RKO (cell line): Measurements from ENCODE around the gene SOX9.
"Not testable (repeated sequence)": the region's sequence is repeated elsewhere in the genome, so short reads cannot be mapped to it uniquely, and the experiment has no call there.

Experiments used
- DNase-seq: peaks from one replicate; pipeline ENCODE4 v3.0.0-alpha.2; 2016; ENCODE audit warnings: low spot score

The SOX9 gene

GRCh38 chr17:72126575-72127486 is 6.0 kb downstream of the SOX9 start:
- peak; percentile 44 for DNase-seq

DNA sequence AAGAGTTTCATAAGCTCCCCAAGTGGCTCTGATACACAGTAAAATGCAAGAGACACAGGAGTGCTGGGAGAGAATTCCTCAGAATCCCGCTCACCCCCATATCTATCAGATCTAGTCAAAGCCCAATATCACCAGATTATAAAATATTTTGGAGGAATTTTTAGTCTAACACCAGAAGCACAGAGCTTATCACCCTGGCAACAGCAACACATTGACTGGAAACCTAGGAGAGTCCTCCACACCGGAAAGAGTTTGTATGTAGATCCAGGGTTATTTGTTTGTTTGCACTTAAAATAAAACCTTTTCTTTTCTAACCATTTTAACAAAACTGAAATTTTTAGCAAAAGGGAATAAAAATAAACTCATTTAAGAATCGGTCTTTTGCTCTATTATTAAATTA is 7.2 kb downstream of the SOX9 start:
- DNase-seq = no peak

DNA sequence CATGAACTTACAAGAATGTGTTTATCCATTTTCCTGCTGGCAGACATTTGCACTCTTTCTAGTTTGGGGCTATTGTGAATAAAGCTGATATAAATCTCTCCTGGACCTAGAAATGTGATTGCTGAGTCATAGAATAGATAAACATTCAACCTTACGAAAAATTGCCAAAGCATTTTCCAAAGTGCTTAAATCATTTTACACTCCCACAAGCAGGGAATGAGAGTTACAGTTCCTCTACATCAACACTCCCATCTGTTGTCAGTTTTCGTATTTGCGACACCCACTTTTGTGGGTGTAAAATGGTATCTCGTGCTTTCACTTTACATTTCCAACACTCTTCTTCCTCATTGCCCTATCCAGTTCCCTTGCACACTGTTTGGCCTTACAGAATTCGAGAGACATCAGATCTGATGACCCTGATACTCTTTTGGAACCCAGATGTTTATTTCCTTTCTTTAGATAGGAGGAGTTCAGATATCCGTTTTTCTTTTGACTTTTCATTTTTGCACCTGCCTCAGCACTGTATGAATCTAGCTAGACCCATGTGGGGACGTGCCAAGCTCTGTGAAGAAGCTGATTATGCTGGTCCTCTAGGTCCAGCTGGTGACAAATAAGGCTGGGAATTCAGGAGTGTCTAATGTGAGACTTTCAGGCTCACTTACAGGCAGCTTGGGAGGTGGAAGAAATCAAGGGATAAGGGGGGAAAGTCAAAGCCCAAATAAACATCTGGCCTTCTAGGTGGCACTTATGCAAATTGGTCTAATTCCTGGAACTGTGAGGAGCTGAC is 14.0 kb downstream of the SOX9 start:
- DNase-seq = no peak

GRCh38 chr17:72135546-72136325 is 14.9 kb downstream of the SOX9 start:
- DNase-seq = no peak

DNA sequence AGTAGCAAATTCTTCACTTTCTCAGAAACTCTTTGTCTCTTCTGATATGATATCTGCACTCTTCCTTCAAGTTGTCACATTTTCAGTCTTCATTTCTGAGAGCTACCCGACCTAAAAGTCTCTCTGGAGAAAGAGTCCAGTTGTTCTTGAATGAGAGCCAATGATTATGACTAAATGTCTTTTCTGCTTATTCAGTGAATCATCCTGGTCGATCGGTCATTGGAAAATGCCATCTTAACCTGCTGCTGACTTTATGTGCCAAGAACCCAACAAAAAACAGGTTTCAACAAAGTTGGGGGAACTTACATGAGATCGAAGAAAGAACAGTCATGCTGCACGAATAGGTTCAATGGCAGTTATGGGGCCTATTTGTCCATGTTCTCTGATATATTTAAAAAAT is 15.9 kb downstream of the SOX9 start:
- no peak for DNase-seq

DNA sequence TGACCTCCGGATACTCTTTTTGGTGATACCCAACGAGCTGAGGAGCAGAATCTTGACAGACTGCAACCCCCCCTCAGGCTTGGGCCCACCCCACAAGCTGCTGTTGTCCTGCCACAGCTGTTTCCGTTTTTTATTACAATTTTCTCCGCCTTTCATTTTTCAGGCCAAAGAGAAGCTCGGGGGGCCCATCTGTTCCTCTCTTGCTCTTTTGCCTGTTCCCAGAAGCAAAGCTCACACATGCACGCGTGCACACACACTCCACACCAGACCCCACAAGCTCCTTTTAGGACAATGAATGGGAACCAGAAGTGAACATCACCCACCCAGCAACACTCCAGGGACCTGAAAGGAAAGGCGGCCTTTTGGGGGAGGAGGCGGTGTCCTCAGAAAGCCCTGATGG is 16.3 kb downstream of the SOX9 start:
- DNase-seq = no peak

- DNase-seq = no peak
Measured at GRCh38 chr17:72139212-72139611, 18.4 kb downstream of the SOX9 start.

GRCh38 chr17:72141336-72141735 is 20.5 kb downstream of the SOX9 start:
- no peak for DNase-seq

DNA sequence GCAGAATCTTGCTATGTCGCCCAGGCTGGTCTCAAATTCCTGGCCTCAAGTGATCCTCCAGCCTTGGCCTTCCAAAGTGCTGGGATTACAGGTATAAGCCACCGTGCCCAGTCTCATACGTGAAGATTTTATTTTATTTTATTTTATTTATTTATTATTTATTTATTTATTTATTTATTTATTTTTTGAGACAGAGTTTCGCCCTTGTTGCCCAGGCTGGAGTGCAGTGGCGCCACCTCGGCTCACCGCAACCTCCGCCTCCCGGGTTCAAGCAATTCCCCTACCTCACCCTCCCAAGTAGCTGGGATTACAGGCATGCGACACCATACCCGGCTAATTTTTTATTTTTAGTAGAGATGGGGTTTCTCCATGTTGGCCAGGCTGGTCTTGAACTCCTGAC is 21.3 kb downstream of the SOX9 start:
- DNase-seq = not testable (repeated sequence)

GRCh38 chr17:72142614-72143013 is 21.8 kb downstream of the SOX9 start:
- no peak for DNase-seq

- DNase-seq = no peak
Measured at GRCh38 chr17:72143245-72143644, 22.4 kb downstream of the SOX9 start.

DNA sequence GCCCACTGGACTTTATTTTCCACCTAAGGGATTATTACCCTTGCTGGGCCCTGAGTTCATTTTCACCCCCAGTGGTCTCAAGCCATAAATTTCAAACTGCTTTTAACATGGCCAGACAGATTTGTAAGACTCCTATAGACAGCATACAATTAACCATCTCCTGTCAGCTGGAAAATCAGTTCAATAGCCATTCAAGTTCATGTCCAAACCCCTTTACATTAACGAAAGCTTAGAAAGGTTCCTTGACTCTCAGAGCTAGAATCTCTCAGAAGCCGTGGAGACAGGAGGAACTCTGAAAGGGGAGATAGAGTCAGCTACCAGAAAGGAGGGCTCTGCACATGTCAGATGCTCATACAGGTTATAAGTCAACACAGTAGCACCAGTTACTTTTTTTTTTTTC is 23.3 kb downstream of the SOX9 start:
- DNase-seq = no peak

DNA sequence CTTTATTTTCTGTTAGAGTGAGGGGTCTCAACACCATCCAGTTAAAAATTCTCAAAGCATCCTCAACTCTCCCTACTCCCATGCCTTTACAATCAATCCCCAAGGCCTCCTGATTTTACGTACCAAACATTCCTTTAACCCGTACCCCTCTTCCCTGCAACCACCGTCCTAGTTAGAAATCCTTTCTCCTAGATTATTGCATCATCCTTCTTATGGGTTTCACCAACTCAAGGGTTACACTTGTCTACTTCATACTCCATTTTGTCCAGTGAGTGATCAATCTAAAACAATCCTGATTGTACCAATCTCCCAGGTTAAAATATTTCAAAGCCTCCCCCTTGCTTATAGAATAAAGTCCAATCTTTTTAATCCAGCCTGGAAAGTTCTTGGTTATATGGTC is 24.7 kb downstream of the SOX9 start:
- DNase-seq = no peak

GRCh38 chr17:72145962-72146361 is 25.1 kb downstream of the SOX9 start:
- DNase-seq = no peak

DNA sequence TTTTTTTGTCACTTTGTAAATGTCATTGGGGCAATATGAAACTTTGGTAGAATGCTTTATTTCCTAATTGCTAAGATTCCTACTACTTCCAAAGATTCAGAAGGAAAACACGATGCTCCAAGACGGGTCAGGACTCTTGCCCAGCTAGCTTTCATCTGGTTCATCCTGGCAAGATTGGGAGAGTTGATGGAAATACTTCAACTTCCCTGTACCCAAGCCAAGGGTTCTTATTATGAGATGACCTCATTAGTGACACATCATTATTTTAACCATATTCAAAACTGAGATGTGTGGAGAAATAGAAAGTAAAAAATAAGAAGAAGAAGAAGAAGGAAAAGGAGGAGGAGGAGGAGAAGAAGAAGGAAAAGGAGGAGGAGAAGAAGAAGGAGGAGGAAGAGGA is 25.6 kb downstream of the SOX9 start:
- DNase-seq = no peak

- DNase-seq = no peak
Measured at GRCh38 chr17:72150632-72151460, 30.0 kb downstream of the SOX9 start.

GRCh38 chr17:72151565-72152386 is 31.0 kb downstream of the SOX9 start:
- DNase-seq = peak; percentile 3

DNA sequence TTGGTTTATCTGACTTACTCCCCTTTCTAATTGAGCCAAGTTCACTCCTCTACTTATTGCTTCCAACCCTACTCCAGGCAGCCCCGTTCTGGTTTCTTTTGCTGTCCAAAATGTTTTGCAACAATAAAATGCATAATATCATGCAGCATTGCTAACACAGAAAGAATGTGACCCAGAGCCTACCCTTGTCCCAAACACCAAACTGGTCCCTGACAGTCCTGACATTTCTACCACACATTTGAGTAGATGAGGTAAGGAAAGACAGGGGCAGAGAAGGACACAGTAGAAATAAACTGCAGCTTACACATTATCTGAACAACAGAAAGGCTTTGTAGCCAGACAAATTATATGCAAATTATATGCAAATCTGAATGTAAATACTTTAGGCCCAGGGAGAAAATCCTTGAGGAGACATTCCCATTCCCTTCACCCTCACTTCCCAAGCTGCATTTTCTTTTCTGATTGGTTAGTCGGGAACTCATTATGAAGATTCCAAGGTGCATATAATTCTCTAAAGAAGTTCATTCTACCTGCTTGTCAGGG is 31.6 kb downstream of the SOX9 start:
- no peak for DNase-seq

DNA sequence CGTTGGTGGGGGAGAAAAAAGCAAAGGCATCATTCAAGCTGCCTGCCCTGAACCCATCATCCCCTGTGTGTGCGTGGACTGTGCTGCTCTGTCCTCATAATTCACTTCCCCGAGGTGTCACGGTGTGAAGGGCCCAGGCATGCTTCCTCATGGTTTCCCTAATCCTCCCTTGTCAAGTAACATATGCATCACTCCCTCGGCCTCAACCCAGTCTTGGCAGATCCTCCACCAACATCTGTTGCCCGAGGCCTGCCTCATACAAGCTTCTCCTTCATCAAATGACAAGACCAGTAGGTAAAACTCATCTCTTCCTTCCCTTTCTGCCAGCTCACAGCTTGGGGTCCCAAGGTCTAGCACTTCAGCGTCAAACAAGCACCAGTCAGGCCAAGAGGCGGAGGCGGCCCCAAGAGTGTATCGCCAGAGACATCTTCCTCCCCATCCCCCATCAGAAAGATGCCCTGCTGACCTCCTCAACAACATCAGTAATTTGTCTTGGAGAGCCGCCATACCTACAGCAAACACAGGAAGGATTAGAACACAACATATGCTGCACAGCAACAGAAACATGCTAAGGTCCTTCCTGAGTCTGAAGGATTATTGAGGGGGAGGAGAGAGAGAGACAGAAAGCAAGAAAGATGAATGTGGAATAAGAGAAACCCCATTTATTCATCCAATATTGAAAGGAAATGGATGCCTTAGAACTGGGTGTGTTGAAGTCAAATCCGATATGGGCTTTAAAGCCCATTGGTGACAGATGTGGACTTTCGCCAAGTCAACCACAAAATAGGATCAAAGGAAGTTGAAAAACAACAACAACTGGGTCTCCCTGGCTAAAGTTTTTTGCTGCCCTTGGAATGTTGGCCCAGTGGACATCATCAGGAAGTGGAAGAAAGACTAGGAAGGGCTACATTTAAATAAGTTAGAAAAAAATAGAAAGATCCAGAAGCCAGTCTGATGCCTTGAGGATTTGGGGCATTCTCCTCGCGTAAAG is 38.4 kb downstream of the SOX9 start:
- DNase-seq = no peak
